Trophoblast cell (in vitro differentiated cells and primary cell): ENCODE results near the gene LDB2.

Experiments
- DNase-seq, 2 donors: peaks; one replicate each; pipeline ENCODE4 v3.0.0-alpha.2; 2016
- H2AFZ ChIP-seq: 2 replicates; pipeline ENCODE4 v1.6.1; 2013; ENCODE audit warnings: low read length, moderate library complexity, mild to moderate bottlenecking; ENCODE audit not compliant: insufficient read depth, poor library complexity
- H2AK5ac ChIP-seq: 2 replicates; pipeline ENCODE4 v1.6.1; 2013; ENCODE audit warnings: mild to moderate bottlenecking, low read length
- H2BK120ac ChIP-seq: 2 replicates; pipeline ENCODE4 v1.6.1; 2013; ENCODE audit warnings: low read length, mild to moderate bottlenecking, moderate library complexity; ENCODE audit not compliant: insufficient read depth, poor library complexity
- H2BK12ac ChIP-seq: 2 replicates; pipeline ENCODE4 v1.6.1; 2013; ENCODE audit warnings: mild to moderate bottlenecking, low read length, moderate library complexity
- H2BK5ac ChIP-seq: 2 replicates; pipeline ENCODE4 v1.6.1; 2013; ENCODE audit warnings: low read length, low read depth, moderate library complexity, mild to moderate bottlenecking; ENCODE audit not compliant: poor library complexity
- H3K14ac ChIP-seq: 2 replicates; pipeline ENCODE4 v1.6.1; 2013; ENCODE audit warnings: mild to moderate bottlenecking, low read length
- H3K18ac ChIP-seq: 2 replicates; pipeline ENCODE4 v1.6.1; 2013; ENCODE audit warnings: mild to moderate bottlenecking, low read length
- H3K23ac ChIP-seq: 2 replicates; pipeline ENCODE4 v1.6.1; 2013; ENCODE audit warnings: low read length
- H3K27ac ChIP-seq: 2 replicates; pipeline ENCODE4 v1.5.1; 2013; ENCODE audit warnings: low read depth, mild to moderate bottlenecking, inconsistent platforms, low read length, moderate library complexity
- H3K27me3 ChIP-seq: 2 replicates; pipeline ENCODE4 v1.6.1; 2013; ENCODE audit warnings: inconsistent platforms, mild to moderate bottlenecking, low read length, moderate library complexity; ENCODE audit not compliant: insufficient read depth
- H3K36me3 ChIP-seq, 2 experiments: 1 replicate in 1 of 2; 2 replicates in 1 of 2; pipeline ENCODE4 v1.6.1; 2013; ENCODE audit warnings: low read length in 2 of 2, mild to moderate bottlenecking in 2 of 2, moderate library complexity in 1 of 2; ENCODE audit not compliant: insufficient read depth in 2 of 2, control insufficient read depth in 1 of 2
- H3K4ac ChIP-seq: 2 replicates; pipeline ENCODE4 v1.6.1; 2013; ENCODE audit warnings: low read depth, mild to moderate bottlenecking, low read length, moderate library complexity
- H3K4me1 ChIP-seq, 2 experiments: 1 replicate in 1 of 2; 2 replicates in 1 of 2; pipeline ENCODE4 v1.6.1; 2013; ENCODE audit warnings: low read length in 2 of 2, mild to moderate bottlenecking in 2 of 2, moderate library complexity in 1 of 2; ENCODE audit not compliant: insufficient read depth in 2 of 2, control insufficient read depth in 1 of 2
- H3K4me2 ChIP-seq: 2 replicates; pipeline ENCODE4 v1.6.1; 2013; ENCODE audit warnings: inconsistent platforms, mild to moderate bottlenecking, low read length, moderate library complexity
- H3K4me3 ChIP-seq: 2 replicates; pipeline ENCODE4 v1.5.1; 2013; ENCODE audit warnings: mild to moderate bottlenecking, low read depth, low read length, inconsistent platforms
- H3K79me1 ChIP-seq: one replicate; pipeline ENCODE4 v1.6.1; 2013; ENCODE audit warnings: low read length
- H3K79me2 ChIP-seq: 2 replicates; pipeline ENCODE4 v1.6.1; 2013; ENCODE audit warnings: low read length, mild to moderate bottlenecking; ENCODE audit not compliant: control insufficient read depth, insufficient read depth, poor library complexity
- H3K9ac ChIP-seq: 2 replicates; pipeline ENCODE4 v1.6.1; 2013; ENCODE audit warnings: mild to moderate bottlenecking, low read length
- H3K9me3 ChIP-seq: 2 replicates; pipeline ENCODE4 v1.6.1; 2013; ENCODE audit warnings: low read depth, mild to moderate bottlenecking, control low read depth, inconsistent platforms, low read length; ENCODE audit not compliant: insufficient read depth
- H4K12ac ChIP-seq: 2 replicates; pipeline ENCODE4 v1.6.1; 2013; ENCODE audit warnings: low read depth, mild to moderate bottlenecking, low read length, moderate library complexity
- H4K8ac ChIP-seq: 2 replicates; pipeline ENCODE4 v1.6.1; 2013; ENCODE audit warnings: low read depth, mild to moderate bottlenecking, low read length, moderate library complexity
- H4K91ac ChIP-seq: one replicate; pipeline ENCODE4 v1.6.1; 2013; ENCODE audit warnings: low read depth, mild to moderate bottlenecking, low read length, moderate library complexity
- WGBS: extraction: QIAGEN DNeasy Blood & Tissue Kit; methylation state at CpG from one replicate; pipeline ENCODE4 v1.1.7; 2013; ENCODE audit warnings: missing lambda C conversion rate; ENCODE audit not compliant: insufficient read length, insufficient coverage; ENCODE audit errors: extremely low coverage; 5-methylcytosine and 5-hydroxymethylcytosine counted together

Gene LDB2

DNA sequence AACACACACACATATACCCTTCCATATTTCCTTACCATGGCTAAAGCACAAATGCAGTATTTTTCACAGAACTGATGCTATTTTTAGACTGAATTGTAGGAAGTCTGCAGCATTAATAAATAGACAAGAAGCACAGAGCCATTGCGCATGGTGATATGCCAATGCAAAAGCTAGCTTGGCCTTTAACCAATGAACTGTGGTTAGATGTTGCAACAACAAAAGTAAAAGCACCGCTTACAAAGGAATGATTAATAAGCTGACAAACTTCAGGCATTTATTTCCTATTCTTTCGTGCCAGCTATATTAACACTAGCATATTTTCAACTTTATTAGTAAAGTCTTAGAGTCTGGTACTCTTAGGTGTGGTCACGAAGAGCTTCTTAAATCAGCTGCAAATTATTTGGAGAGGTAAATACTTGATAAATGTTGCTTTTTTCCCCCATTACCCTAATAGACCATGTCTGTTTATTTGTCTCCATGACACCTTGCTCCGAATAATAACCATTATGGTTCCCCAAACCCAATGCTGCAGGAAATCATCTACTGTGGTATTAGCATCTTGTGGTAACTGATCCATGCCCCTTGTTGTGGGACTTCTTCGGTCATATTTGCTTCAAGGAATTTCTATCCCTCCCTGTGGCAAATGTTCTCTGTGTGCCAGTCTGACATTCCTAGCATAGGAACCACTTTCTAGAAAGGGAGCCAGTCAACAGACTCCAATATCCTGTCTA, 366.0 kb downstream of the LDB2 start:
- Histone ChIP-seq H3K4me2 (no peak overlapping the region), H3K4me3 (no peak overlapping the region), H2AK5ac (no peak overlapping the region), H3K79me2 (no peaks in the 10 kb centered on the region), H3K18ac (no peak overlapping the region), H3K36me3 (no peaks in the 10 kb centered on the region), H2BK12ac (no peak overlapping the region), H3K14ac (no peak overlapping the region), H3K4me1 (no peaks in the 10 kb centered on the region), H3K27ac (no peak overlapping the region), H2BK5ac (no peak overlapping the region), H2BK120ac (no peak overlapping the region), H3K27me3 (no peaks in the 10 kb centered on the region), H2AFZ (no peak overlapping the region), H3K9me3 (no peaks in the 10 kb centered on the region), H3K23ac (no peak overlapping the region), H4K8ac (no peak overlapping the region), H3K9ac (no peak overlapping the region), H3K4ac (no peak overlapping the region), H3K79me1 (no peaks in the 10 kb centered on the region), H4K12ac (no peak overlapping the region), H4K91ac (no peak overlapping the region)
- no CpG with 5 or more reads among the region's 6 CpGs for WGBS
- no peak for DNase-seq

DNA sequence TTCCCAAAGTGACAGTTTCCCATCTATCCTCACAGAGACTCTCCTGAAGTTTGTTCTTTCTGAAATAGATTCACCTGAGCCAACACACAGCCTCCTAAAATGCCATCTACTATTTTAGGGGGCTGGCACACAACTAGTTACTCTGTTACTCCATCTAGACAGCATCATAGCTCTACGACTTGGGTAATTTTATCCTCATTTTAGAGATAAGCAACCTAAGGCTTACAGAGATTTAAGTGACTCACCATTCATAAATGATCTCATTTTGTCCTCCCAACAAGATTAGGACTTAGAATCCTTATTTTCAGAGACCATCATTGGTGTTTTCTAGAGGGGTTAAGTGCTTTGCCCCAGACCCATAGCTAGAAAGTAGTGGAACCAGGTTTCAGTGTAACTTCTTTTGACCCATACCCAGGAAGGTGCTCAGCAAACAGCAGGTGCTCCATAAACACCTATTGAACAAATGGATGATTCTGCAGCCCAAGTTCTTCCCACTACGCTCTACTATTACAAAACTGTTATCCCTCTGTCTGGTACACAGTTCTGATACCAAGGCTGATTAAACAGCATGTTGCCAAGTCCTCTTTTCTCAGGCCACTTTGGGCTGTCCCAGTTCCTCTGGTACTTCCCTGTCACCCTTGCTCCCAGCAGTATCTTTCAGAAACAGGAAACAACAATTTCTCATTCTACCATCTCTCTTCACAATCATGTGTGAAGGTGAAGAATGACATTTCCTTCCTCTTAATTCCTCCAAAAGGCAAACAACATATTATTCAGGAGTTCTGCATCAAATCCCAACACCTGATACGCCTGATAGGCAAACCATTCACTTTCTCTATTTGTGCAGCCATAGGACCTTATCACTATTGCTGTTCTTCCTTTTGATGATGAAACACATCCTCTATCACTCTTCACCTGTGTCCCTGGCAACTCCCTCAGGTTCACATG, 367.5 kb downstream of the LDB2 start:
- H2AFZ ChIP-seq = no peak overlapping the region
- H2BK12ac ChIP-seq = no peak overlapping the region
- H2BK120ac ChIP-seq = no peak overlapping the region
- no peaks in the 10 kb centered on the region for H3K4me1 ChIP-seq
- H3K23ac ChIP-seq = no peak overlapping the region
- H3K79me2 ChIP-seq = no peaks in the 10 kb centered on the region
- no peak overlapping the region for H4K8ac ChIP-seq
- no peak overlapping the region for H3K4me3 ChIP-seq
- H3K4ac ChIP-seq = no peak overlapping the region
- WGBS = no CpG with 5 or more reads among the region's 3 CpGs
- H3K27me3 ChIP-seq = no peaks in the 10 kb centered on the region
- no peak overlapping the region for H3K9ac ChIP-seq
- H3K27ac ChIP-seq = no peak overlapping the region
- H3K79me1 ChIP-seq = no peaks in the 10 kb centered on the region
- no peak overlapping the region for H4K91ac ChIP-seq
- no peak overlapping the region for H3K4me2 ChIP-seq
- no peaks in the 10 kb centered on the region for H3K9me3 ChIP-seq
- H3K36me3 ChIP-seq = no peaks in the 10 kb centered on the region
- no peak overlapping the region for H2AK5ac ChIP-seq
- H4K12ac ChIP-seq = no peak overlapping the region
- no peak overlapping the region for H2BK5ac ChIP-seq
- H3K18ac ChIP-seq = no peak overlapping the region
- DNase-seq = no peak
- H3K14ac ChIP-seq = no peak overlapping the region

DNA sequence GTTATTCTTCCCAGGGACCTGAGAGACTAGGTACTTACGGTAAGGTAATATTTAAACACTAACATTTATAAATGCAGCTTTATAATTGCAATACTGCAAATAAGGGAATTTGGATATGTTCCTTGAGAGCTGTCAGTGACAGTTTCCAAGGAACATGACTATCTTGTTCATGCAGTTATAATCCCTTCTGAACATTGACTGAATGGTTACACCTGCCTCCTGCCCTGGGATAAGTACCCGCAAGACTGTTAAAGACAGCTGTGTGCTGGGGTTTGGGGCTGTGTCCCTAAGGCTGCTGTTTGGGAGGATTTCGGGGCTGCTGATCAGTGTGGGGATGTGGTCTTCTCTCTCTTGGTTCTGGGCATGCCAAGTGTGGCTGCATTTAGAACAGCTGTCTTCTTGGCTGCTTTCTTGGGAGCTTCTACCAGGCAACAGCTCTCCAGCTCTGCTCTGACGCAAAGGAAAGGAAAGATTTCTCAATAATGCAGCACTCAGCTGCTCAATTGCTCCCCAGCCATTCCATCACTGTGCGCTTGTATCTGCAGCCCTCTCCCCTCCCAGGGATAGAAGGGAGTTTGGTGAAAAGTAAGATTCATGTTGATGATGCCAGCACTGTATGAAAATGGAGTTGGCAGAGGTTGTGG, 373.4 kb downstream of the LDB2 start:
- H2BK5ac ChIP-seq = no peak overlapping the region
- WGBS = no CpG with 5 or more reads among the region's 5 CpGs
- no peaks in the 10 kb centered on the region for H3K27me3 ChIP-seq
- H3K23ac ChIP-seq = no peak overlapping the region
- no peak overlapping the region for H2BK12ac ChIP-seq
- H2BK120ac ChIP-seq = no peak overlapping the region
- H3K79me1 ChIP-seq = no peaks in the 10 kb centered on the region
- H3K4me1 ChIP-seq = no peaks in the 10 kb centered on the region
- no peak overlapping the region for H2AK5ac ChIP-seq
- no peak overlapping the region for H3K4ac ChIP-seq
- no peak overlapping the region for H2AFZ ChIP-seq
- no peaks in the 10 kb centered on the region for H3K79me2 ChIP-seq
- no peak overlapping the region for H3K18ac ChIP-seq
- no peak overlapping the region for H3K4me3 ChIP-seq
- H3K9ac ChIP-seq = no peak overlapping the region
- no peak overlapping the region for H3K4me2 ChIP-seq
- no peak overlapping the region for H4K91ac ChIP-seq
- no peaks in the 10 kb centered on the region for H3K9me3 ChIP-seq
- H4K8ac ChIP-seq = no peak overlapping the region
- no peak overlapping the region for H3K27ac ChIP-seq
- H4K12ac ChIP-seq = no peak overlapping the region
- no peak for DNase-seq
- no peak overlapping the region for H3K14ac ChIP-seq
- H3K36me3 ChIP-seq = no peaks in the 10 kb centered on the region

DNA sequence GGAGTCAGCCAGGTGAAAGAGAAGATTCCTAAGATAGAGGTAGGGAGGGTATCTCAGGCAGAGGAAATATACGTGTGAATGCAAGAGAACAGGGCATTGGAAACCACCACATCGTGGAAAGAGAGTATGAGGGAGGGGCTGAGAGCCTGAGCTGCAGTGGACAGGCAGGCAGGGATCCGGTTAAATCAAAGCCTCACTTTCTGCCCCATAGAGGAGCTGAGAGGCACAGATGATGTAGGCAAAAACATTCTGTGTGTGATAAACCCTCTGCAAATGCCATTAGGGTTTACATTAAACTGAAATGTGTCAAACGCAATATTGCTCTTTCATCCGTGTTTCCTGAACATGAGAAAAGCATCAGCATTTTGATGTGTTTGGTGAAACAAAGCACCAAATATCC, 374.0 kb downstream of the LDB2 start:
- WGBS = no CpG with 5 or more reads among the region's 5 CpGs
- no peaks in the 10 kb centered on the region for H3K9me3 ChIP-seq
- H3K36me3 ChIP-seq = no peaks in the 10 kb centered on the region
- no peak overlapping the region for H3K27ac ChIP-seq
- H2BK12ac ChIP-seq = no peak overlapping the region
- no peak overlapping the region for H3K23ac ChIP-seq
- no peak overlapping the region for H3K4me3 ChIP-seq
- no peak overlapping the region for H3K4me2 ChIP-seq
- H2BK120ac ChIP-seq = no peak overlapping the region
- H3K79me2 ChIP-seq = no peaks in the 10 kb centered on the region
- no peak overlapping the region for H3K9ac ChIP-seq
- H2AFZ ChIP-seq = no peak overlapping the region
- no peak overlapping the region for H3K18ac ChIP-seq
- H4K91ac ChIP-seq = no peak overlapping the region
- H4K8ac ChIP-seq = no peak overlapping the region
- no peak overlapping the region for H3K14ac ChIP-seq
- H2AK5ac ChIP-seq = no peak overlapping the region
- no peak overlapping the region for H4K12ac ChIP-seq
- H2BK5ac ChIP-seq = no peak overlapping the region
- no peaks in the 10 kb centered on the region for H3K4me1 ChIP-seq
- H3K79me1 ChIP-seq = no peaks in the 10 kb centered on the region
- no peak overlapping the region for H3K4ac ChIP-seq
- no peaks in the 10 kb centered on the region for H3K27me3 ChIP-seq
- DNase-seq = no peak
